HG03135 (cell line): ENCODE data around the gene TRPV5.
"Not testable (repeated sequence)": the region's sequence is repeated elsewhere in the genome, so short reads cannot be mapped to it uniquely, and the experiment has no call there.

ENCODE experiments used
- ATAC-seq: cut with Tn5 transposase; IDR thresholded peaks from one replicate; pipeline ENCODE4 v1.9.1; 2021; ENCODE audit warnings: mild to moderate bottlenecking, moderate library complexity; ENCODE audit not compliant: unreplicated experiment

Gene TRPV5

DNA sequence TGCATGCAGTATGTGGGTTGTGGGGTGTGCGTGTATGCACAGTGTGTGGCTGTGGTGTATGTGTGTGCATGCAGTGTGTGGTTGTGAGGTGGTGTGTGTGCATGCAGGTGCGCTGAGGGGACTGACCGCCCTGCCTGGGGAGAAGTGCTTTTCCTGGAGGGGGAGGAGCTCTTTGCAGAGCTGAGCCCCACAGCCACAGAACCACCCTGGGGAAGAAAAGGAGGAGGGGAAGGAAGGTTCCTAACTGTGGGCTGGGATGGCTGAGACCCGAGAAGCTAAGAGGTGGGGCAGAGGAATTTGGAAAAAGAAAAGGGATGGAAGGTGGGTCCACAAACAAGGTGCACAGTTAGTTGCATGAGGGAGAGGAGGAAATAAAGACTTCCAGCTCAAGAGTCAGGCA, at the start of gene TRPV5:
TRPV5 (minus strand) TSS at position 123 of the 400 bp plus-strand sequence. CDS start 287 bp downstream, outside the sequence.
- no peak for ATAC-seq

DNA sequence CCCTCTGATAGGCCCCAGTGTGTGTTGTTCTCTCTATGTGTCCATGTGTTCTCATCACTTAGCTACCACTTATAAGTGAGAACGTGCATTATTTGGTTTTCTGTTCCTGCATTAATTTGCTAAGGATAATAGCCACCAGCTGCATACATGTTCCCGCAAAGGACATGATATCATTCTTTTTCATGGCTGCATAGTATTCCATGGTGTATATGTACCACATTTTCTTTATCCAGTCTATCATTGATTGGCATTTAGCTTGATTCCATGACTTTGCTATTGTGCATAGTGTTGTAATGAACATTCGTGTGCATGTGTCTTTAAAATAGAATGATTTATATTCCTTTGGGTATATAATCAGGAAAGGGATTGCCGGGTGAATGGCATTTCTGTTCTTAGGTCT, 44.9 kb upstream of the TRPV5 start:
- ATAC-seq: not testable (repeated sequence)

DNA sequence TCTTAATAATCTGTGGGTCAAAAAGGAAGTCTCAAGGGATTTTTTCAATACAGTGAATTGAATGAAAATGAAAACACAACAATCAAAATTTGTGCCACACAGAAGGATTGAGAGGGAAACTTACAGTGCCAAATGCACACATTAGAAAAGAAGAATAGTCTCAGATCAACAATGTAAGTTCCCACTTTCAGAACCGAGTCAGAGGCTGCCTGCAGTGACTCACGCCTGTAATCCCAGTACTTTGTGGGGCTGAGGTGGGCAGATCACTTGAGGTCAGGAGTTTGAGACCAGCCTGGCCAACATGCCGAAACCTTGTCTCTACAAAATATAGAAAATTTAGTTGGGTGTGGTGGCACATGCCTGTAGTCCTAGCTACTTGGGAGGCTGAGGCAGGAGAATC, 41.1 kb upstream of the TRPV5 start:
- ATAC-seq: no peak

DNA sequence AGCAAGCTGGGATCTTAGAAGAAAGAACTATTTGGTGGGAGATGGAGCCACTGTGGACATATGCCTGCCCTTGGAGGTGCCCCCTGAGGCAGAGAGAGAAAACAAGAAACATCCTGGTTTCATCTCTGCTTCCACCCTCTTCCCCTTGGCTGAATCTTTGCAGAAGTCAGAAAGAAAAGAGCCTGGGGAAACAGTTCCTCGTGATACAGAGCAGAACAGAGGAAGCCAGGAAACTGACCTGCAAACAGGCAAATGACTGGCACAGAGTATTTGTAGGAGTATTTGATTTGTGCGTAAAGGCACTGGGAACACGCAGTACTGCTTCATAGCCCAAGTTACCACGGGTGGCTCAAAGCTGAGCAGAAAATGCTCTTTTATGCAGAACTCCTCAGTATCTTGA, 35.6 kb upstream of the TRPV5 start:
- ATAC-seq: no peak

DNA sequence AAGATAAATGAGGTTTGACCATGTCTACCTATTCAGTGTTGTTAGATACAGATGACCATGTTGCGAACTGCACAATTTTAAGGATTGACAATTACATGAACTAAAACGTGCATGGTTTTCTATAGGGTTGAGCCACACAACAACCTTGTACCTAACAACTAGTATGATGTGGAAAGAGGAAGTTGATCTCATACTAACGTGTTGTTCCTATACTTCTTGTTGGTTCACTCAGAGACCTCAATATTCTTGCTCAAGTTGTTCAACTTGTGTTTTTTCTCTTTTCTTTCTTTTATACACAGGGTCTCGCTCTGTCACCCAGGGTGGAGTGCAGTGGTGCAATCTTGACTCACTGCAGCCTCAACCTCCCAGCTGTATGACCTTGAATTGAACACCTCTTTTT, 34.7 kb upstream of the TRPV5 start:
- ATAC-seq: no peak

DNA sequence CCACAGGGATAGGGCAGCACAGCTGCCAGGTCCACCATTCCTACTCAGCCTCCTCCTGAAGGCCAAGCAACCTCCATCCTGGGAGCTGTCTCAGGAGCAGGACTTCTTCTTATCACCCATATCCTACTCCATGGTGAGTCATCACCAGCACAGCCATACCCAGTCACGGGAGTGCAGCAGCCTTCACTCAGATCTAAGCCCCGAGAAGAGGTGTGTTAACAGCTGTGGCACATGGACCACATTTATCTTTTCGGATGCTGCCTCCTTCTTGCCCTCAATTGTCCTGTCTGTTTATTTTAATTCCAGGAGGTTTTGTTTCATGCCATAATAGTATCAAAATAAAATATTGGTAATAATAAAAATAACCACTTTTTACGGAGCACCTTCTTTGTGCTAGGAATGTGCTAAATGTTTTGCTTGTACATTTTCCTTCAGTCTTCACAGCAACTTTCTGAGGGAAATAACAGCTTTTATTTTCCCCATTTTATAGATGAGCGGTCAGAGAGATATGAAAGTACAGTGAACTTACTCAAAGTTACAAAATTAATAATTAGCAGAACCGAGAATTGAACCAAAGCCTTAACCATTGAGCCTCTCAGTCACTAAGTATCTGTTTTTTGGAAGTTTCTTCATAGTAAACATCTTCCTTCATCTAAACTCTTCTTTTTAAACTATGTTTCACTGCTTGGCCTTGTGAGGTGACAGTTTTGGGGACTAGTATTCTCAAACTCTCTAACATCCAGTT, 31.1 kb upstream of the TRPV5 start:
- no peak for ATAC-seq

DNA sequence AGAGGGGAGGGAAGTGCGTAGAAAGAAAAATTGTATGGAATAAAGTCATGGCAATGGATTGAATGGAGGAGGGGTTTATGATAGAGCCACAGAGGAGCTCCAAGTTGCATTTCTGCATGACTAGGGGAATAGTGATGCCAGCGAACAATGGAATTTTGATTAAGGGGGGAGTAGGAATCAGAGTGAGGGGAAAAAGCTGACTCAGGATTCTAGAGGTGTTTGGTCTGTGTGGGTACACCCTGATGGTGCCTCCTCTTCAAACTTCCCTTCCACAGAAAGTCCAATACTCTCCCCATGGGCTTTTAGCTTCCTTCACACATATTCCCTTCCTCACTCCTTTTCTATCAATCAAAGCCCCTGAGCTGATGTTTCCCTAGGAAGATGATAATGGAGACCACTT, 30.4 kb upstream of the TRPV5 start:
- ATAC-seq: no peak

DNA sequence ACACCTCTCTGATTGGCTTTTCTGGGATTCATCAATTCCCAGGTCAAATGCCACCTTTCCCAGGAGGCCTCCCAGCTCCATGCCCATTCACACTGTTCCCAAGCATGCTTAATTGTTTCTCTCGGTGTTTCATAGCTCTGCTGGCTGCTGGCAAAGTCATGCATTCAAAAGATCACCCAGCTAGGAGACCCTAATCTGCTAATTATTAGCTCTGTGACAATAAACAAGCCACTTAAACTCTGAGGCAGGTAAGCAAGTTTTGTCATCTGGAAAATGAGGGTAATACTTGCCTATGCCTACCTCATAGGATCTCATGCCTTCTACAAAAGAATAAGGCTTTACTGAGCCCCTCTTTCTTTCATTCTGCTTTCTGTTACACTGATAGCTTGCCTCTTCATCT, 29.4 kb upstream of the TRPV5 start:
- ATAC-seq: no peak

DNA sequence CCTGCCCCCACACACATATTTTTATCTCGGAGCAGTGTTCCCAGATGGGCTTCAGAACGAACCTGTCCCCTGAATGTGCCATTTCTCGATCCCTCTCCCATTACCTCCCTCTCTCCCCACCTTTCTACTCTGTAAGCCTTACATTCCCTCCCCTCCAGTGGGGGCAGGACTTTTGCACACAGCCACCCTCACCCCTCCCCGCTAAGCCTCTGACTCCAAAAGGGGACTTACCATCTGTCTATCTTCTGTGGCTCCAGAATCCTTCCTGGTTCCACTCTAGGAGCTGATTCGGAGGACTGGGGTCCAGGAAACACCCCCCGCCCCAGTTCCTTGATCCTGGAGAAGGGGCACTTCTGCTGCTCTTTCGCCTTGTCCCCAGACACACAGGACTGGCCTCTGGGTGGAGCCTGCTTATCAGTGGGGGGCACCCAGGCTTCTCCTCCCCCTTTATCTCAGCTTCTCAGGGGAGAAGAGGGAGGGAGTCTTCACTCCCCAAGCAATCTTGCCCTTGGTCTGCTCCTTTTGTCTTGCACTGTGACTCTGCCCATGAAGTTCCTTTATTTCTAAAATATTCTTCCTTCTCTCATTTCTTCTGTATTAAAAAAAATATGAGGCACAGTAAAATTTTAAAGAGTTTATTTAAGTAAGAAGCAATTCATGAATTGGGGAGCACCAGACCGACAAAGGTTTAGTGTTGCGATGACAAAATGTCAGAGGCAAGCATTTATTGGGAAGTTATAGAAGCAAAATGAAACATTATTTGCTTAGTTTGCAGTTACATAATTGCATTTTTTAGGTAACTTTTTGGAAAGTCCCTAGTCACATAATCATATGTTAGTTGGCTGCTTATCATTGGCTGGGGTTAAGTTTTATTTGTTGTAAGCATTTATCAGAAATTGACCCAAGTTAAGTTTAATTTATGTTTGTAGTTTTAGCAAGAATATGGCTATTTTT, 28.7 kb upstream of the TRPV5 start, which contains the start of gene KEL:
KEL (minus strand) TSS at position 391 of the 954 bp plus-strand sequence; CDS start at position 234, 157 bp downstream.
- ATAC-seq: no peak

DNA sequence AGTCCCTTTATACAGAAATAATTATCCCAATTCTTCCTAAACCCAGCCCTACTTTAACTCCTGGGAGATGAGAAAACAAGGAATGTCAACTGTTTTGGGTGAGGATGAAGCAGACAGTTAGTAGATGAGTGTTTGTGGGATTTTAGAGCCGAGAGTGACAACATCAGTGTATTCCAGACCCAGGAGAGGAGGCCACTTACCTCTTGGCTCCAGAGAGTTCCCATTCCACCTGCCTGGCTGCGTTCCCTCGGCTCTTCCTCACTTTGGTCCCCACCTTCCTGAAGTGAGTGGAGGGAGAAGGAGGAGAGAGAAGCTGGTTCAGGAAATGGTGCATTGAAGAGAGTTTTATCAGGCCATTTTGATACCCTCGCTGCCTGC, 28.0 kb upstream of the TRPV5 start:
- no peak for ATAC-seq

DNA sequence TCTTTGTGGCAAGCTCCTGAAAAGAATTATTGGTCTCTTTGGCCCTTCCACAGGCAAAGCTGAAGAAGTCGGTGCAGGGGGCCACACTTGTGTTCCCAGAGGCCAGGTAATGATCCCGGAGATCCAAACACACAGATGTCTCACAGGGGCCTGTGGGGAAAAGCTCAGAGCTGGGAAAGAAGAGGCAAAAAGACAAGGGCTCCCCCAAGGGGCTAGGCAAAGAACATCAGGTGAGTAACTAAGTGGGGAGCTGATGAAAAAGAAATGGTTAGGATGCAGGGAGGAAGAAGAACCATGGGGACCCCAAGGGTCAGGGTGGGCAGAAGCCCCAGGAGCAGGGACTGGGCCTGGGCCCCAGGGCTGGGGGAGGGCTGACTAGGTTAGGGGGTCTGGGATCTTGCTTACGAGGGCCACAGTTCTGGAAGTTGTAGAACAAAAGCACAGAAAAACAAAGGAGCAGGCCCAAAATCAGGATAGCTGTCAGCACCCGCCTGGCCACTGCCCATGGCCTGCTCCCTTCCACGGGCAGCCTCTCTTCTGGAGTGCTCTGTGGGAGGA, 27.5 kb upstream of the TRPV5 start:
- ATAC-seq: no peak

DNA sequence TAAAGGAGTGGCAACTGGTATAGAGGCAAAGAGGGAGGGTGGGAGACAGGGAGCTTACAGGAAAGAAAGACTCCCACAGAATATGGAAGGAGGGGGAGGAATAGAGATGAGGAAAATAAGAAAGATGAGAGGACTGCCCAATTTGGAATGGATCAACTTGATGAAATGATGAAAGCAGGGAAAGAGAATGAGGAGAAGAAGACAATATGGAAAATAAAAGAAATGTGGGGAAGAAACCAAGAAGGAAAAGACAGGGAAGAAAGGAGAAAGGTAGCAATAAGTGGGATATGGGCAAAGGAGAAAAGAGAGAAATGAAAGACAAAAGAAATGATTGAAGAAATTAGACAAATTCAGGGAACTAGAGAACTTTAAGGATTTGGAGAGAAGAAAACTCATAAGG, 25.7 kb upstream of the TRPV5 start:
- no peak for ATAC-seq

DNA sequence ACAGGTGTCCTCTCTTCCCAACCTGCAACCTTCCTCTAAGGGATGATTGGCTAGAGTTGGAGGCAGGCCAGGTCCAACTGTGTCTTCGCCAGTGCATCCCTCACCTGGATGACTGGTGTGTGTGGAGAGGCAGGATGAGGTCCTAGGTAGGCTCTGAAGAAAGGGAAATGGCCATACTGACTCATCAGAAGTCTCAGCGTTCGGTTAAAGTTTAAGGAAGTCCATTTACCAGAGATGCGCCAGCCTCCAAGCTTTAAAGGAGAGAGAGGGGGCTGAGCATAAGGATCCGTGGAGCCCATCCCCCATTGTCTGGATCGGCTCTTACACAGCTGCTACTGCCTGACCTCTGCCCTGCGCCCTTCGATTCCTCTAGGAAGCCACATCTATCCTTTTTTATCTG, 24.2 kb upstream of the TRPV5 start:
- ATAC-seq: no peak

DNA sequence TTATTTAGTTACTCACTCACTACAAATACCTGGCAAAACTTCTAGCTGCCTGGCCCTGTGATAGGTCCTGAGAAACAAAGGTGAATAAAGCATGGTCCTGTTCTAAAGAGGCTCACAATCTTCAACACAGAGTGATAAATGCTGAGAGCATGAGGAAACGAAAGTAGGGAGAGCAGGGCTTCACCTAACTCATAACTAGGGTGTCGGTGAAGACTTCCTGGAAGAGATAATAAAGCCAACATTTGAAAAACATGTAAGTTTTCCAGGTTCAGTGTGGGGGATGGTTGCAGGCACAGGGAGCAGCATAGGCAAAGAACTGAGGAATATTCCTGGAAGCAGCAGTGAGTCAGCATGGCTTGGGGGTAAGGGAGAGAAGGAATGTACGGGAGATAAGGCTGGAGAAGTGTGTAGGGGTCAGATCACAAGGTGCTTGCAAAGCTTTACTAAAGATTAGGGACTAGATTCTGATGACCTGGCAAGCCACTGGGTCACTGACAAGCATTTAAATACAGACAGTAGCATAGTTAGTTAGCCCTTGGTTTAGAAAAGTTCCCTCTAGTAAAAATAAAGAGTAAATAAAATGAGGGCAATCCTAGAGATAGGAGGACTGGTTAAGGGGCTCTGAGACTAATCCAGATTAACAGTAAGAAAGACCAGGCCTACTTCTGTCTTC, 23.5 kb upstream of the TRPV5 start:
- no peak for ATAC-seq

DNA sequence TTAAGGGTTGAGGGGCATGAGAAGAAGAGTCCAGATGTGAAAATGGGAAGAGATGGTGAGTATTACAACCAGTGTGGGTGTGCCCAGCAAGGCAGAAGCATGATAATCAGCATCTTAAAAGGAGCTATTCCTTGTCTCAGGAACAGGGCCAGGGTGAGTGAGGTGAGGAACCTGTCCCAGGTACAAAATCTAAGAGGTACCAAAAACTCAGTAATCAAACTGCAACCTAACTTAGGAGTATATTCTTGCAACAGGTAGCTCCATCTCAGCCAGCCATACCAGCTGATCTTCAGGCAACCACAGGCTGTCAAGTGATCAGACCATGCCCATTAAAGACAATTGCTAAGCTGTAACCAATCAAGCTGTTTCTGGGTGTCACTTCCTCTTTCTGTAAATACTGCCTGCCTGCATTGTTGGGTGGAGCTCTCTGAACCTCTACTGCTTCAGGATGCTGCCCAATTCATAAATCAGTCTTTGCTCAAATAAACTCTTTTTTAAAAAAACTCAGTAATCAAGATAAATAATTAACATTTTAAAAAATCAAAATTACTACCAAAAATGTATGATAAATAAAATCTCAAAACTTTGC, 21.2 kb upstream of the TRPV5 start:
- ATAC-seq: peak; percentile 79

DNA sequence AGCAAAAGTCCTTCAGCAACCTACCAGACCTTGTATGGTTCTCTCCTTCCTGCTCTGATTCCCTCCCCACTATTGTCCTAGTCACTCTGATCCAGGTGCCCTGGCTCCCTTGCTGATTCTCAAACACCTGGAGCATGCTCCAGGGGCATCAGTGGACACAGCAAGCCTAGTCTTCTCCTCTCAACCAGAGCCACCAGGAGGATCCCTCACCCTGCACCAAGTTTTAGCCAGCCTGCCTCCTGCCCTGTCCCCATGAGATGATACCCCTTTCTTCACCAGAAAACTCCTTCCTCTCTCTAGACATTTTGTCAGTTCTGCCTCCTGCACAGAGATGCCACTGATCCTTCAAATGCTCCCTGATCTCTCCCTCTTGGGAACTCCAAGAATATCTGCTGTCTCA, 16.7 kb upstream of the TRPV5 start:
- ATAC-seq: no peak

DNA sequence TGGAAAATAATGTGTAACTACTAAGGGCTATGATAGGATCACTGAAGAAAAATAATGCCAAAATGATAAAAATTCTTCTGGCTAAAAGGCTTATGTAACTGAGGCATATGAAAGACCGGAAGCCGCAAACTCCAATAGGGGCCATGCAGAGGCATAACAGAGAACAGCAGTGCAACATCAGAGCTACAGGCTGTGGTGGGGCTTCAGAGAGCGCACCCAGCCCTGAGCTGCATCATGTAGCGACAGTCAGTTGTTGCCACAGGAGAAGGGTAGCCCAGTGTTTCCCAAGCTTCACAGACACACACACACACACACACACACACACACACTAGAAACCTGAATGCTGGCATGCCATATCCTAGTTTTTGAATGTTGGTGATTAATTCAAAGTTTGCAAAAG, 15.1 kb upstream of the TRPV5 start:
- no peak for ATAC-seq

DNA sequence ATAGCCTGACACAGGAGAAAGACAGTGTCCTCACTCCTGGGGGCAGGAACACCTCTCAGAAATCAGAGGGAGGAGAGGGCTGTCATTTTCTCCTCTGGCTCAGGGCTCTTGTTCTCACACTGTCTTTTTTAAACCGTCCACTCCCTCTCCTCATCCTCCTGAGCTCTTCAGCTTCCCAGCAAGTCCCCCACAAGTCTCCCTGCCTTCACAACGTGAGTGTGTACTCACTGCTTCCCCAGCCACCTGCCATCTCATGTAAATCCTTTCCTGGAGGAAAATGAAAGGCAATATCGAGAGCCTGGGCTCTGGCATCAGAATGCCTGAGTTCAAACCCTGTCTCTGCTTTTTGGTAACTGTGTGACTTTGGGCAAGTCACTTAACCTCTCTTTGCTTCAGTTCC, 11.5 kb upstream of the TRPV5 start:
- ATAC-seq: no peak

DNA sequence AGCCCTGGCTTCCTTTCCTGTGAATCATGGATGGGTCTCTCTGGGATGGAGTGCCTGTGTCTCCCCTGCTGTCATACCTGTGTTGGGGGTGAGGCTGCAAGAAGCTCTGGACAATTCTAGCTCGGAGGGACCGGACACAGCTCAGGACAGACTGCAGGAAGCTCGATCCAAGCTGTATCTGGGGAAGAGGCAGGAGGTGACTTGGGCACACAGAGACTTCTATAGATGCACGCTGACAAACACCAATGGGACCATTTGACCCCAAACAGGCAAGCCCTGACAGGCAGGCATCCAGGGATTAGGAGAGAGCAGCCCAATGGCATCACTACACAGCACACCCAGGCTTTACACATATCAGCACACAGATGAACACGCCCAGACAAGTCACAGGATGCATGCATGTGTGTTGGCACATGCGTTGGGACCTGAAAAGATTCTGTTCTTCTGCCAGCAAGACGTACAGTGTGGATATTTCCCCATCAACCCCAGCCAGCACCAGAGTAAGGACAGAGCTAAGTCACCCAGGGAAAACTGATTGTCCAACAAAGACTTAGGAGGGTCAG, 10.2 kb upstream of the TRPV5 start:
- no peak for ATAC-seq

DNA sequence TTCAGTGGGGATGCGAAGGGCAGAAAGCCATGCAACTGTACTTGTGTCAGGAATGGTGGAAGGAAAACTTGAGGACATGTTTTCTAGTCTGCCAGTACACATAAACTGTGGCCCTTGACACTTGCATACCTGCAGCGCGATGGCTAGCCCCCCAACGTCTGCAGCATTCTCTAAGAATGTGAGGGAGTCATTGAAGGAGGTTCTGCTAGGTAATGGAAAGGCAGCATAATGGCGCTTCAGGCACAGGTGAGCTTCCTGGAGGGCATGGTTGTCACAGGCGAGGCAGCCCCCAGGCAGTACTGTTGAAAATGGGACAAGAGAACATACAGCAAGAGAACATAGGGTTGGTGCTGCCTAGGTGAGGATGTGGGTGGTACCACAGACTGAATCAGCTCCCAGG, 9.2 kb upstream of the TRPV5 start:
- no peak for ATAC-seq
